Fibroblast of the aortic adventitia (primary cell): ENCODE data around the gene RFC3. TPM values are rescaled to one million over a fixed set of nuclear protein-coding genes. Genes with fewer than 3 reads are reported as not detected.
"Not testable (repeated sequence)": the region's sequence is repeated elsewhere in the genome, so short reads cannot be mapped to it uniquely, and the experiment has no call there.

Experiments
- DNase-seq: peaks from one replicate; pipeline ENCODE4 v3.0.0-alpha.2; 2010; ENCODE audit warnings: low read depth
- H3K4me3 ChIP-seq: 2 replicates; pipeline ENCODE4 v1.5.1; 2011; ENCODE audit warnings: low read depth, mild to moderate bottlenecking, control low read depth, low read length, moderate library complexity
- CTCF ChIP-seq: IDR thresholded peaks from 2 replicates; pipeline ENCODE4 v1.5.1; 2011; ENCODE audit warnings: mild to moderate bottlenecking, low read length, control low read depth, inconsistent platforms; ENCODE audit not compliant: insufficient read depth
- total RNA-seq: library from RNA; depleted of rRNA; stranded (reverse); fragments of >200 nt; gene quantifications from 2 replicates; pipeline ENCODE4 v1.2.3, GENCODE V29; 2012; ENCODE audit warnings: low replicate concordance

Gene RFC3
- total RNA-seq, 1 donor = 38.9 TPM

GRCh38 chr13:33806470-33807248 is 11.3 kb upstream of the RFC3 start:
- TF ChIP-seq CTCF = no peak
- no peak for DNase-seq
- H3K4me3 ChIP-seq = no peak overlapping the region

GRCh38 chr13:33812829-33813228 is 5.1 kb upstream of the RFC3 start:
- not testable (repeated sequence) for H3K4me3 ChIP-seq, DNase-seq

- no peak for DNase-seq
- H3K4me3 ChIP-seq = no peak overlapping the region
- no peak for TF ChIP-seq CTCF
Observed at GRCh38 chr13:33815011-33815550, 2.9 kb upstream of the RFC3 start.

- no peak for TF ChIP-seq CTCF
- no peak overlapping the region for H3K4me3 ChIP-seq
- no peak for DNase-seq
Observed at GRCh38 chr13:33816912-33817311, 1.0 kb upstream of the RFC3 start.

GRCh38 chr13:33817513-33817900 is 442 bp upstream of the RFC3 start:
- peak overlapping the region; percentile 85 for H3K4me3 ChIP-seq
- DNase-seq = no peak
- TF ChIP-seq CTCF = no peak

GRCh38 chr13:33825083-33825482 is 7.1 kb downstream of the RFC3 start:
- no peak for DNase-seq
- no peak overlapping the region for H3K4me3 ChIP-seq
- TF ChIP-seq CTCF = no peak

- no peak overlapping the region for H3K4me3 ChIP-seq
- DNase-seq = no peak
- no peak for TF ChIP-seq CTCF
Observed at GRCh38 chr13:33827139-33827538, 9.2 kb downstream of the RFC3 start.
